Head of caudate nucleus (tissue), 42 donors: ENCODE data around the gene WDR4.
"Not testable (repeated sequence)": the region's sequence is repeated elsewhere in the genome, so short reads cannot be mapped to it uniquely, and the experiment has no call there.

Source experiments
- DNase-seq, 42 donors: peaks; one replicate each; pipeline versions ENCODE4 v3.0.0 to v3.0.0-alpha.2; 2020 to 2021; ENCODE audit warnings: mixed read lengths in 7 of 42
- intact Hi-C: fragments of 100-400 bp; cut with DNase I; formaldehyde crosslinking; loops from one replicate; pipeline ENCODE4 v1.15.0; 2022

The WDR4 gene

DNA sequence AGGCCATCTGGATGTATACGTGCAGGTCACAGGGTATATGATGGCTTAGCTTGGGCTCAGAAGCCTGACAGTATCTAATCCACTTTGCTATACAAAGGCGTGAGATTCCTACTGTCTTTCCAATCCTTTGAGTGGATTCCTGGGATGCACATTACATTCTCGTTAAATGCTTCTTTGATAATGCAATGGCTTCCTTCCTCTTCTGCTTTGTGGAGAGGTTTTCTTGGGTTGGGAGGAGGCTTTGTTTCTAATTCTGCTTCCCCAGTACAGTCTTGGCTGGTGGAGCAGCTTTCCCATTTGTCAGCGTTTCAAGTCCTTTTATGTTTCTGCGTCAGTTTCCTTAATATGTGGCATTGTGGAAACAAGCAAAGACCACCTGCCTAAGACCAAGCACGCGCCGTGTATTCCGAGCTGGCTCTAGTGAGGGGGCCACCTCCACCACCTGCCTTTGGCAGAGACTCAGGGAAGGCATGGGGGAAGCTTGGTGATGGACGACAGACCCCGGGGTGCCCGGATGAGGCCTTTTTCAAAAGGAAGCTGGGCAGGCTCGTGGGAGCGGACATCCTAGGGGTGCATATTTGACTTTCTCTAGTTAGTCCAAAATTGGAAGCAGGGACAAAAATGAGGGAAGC, 72.7 kb downstream of the WDR4 start:
- peak in 1 of 42 donors; percentile 41 for DNase-seq
- intact Hi-C loops, result no loop called here

DNA sequence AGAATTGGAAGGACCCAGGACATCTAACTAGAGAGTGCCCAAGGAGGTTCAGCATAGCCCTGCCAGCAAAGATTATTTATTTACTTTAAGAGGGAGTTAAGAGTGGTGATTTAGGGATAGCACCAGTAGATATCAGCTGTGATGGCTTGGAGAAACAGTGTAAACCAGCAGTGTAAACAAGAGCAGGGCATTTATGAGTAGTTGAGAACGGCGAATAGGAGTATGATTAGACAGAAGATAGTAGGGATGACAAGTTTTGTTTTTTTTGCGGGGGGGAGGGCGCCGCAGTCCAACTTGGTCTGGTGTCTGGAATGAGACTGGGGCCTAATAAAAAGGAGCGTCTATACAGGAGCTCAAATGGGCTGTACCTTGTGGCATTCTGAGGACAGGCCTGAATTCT, 77.7 kb downstream of the WDR4 start:
- peak in 1 of 42 donors; percentile 0 for DNase-seq
- intact Hi-C loops, result not testable (repeated sequence)

DNA sequence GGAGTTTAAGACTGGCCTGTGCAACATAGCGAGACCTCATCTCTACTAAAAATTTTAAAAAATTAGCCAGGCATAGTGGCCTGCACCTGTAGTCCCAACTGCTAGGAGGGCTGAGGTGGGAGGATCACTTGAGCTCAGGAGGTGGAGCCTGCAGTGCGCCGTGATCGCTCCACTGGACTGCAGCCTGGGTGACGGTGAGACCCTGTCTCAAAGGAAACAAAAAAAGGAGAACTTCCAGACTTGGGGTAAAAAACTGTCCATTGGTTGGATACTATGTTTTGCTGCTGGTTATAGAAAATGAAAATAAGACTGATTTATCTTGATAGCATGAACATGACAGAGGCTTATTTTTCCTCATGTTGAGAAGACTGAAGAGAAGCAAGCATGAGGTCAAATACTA, 79.4 kb downstream of the WDR4 start:
- intact Hi-C loops, result no loop called here
- DNase-seq, result no peak

DNA sequence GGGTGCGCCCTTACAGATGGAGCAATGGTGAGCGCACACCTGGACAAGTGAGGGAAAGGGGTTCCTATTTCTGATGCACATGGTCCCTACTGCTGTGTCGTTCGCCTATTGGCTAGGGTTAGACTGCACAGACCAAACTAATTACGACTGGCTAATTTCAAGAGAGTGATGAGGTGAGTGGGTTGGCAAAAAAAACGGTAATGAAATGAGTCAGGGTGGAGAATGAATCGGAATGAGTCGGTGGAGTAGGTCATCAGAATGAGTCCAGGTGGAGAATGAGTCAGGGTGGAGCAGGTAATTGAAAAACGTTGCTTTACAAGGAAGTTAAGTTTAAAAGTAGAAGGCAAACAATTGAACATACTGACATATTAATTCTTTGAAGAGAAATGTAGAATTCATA, 79.8 kb downstream of the WDR4 start:
- no peak for DNase-seq
- intact Hi-C loops, result no loop called here
